Activated CD8-positive, alpha-beta T cell treated with anti-CD3 and anti-CD28 coated beads, Interleukin-2, amount 10 ng/mL, durations not matched to agents 7 days and 5 days (primary cell): ENCODE measurements around the gene UBE2G2. TPM values are rescaled to one million over a fixed set of nuclear protein-coding genes. Genes with fewer than 3 reads are reported as not detected.

Source experiments
- ATAC-seq: fragments of 150-1000 bp; cut with Tn5 transposase; one replicate; pipeline ENCODE4 v1.10.0; 2021; ENCODE audit warnings: moderate library complexity
- CTCF ChIA-PET: fragments of 350-600 bp; sonication (Branson Sonifier 250); formaldehyde crosslinking; loops from one replicate; lab custom pipeline; 2021; ENCODE audit warnings: antibody characterized with exemption; lab: Charles Lee
- POLR2A ChIA-PET: fragments of 350-600 bp; sonication (Branson Sonifier 250); formaldehyde crosslinking; loops from one replicate; lab custom pipeline; 2021; ENCODE audit warnings: antibody characterized with exemption; lab: Charles Lee
- DNase-seq: peaks from one replicate; pipeline ENCODE4 v3.0.0-alpha.2; 2020
- H3K27ac Mint-ChIP-seq: one replicate; pipeline ENCODE4 v1.8.0; 2021; ENCODE audit warnings: mild to moderate bottlenecking, mixed read lengths
- H3K27me3 Mint-ChIP-seq: one replicate; pipeline ENCODE4 v1.8.0; 2021; ENCODE audit warnings: low read depth, mixed read lengths
- H3K36me3 Mint-ChIP-seq: one replicate; pipeline ENCODE4 v1.8.0; 2021; ENCODE audit warnings: low read depth, mixed read lengths
- H3K4me1 Mint-ChIP-seq: one replicate; pipeline ENCODE4 v1.8.0; 2021; ENCODE audit warnings: low read depth, mixed read lengths
- H3K4me3 Mint-ChIP-seq: one replicate; pipeline ENCODE4 v1.8.0; 2021; ENCODE audit warnings: mild to moderate bottlenecking, mixed read lengths
- H3K9me3 Mint-ChIP-seq: one replicate; pipeline ENCODE4 v1.8.0; 2022; ENCODE audit warnings: mixed read lengths; ENCODE audit not compliant: insufficient read depth
- total RNA-seq, 2 experiments: library from RNA; stranded (reverse); gene quantifications; one replicate each; pipeline ENCODE4 v1.2.3, GENCODE V29; 2021

UBE2G2 gene
- total RNA-seq, 2 experiments from 2014 or later, result 85.5 to 86.0 TPM

DNA sequence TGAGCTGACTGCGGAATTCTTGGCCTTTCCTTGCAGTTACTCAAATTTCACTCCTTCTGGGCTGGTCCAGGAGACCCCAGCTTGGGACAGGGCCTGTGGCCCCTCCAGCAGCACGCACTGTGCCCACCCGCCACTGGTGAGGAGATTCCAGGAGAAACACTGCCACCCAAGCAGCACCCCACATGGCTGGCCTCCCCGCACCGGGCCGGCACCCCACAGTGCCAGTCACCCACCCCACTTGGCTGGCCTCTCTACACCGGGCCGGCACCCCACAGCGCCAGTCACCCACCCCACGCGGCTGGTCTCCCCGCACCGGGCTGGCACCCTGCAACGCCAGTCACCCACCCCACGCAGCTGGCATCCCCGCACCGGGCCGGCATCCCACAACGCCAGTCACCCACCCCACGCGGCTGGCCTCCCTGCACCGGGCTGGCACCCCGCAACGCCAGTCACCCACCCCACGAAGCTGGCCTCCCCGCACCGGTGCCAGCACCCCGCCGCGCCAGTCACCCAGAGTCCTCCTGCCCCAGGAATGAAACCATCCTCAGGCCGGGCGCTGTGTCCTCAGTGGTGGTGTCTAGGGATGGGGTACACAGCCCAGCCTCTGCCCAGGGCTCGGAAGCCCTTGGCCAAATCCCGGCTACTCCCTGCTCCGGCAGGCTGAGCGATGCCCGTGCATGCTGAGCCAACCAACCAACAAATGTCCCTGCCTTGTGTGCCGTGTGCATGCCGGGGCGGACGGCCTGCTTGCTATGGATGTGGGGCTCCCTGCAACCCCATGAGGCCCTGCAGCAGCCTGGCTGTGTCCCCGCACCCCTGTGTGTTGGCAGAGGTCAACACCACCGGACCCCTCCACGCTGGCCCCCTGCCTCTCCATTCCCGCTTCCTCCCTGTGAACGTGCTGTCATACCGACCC is 51.6 kb downstream of the UBE2G2 start:
- H3K27me3 Mint-ChIP-seq, result no peaks in the 10 kb centered on the region
- no peak for ATAC-seq
- ChIA-PET CTCF (no interaction called here), POLR2A (no interaction called here)
- no peaks in the 10 kb centered on the region for H3K36me3 Mint-ChIP-seq
- H3K27ac Mint-ChIP-seq, result no peak overlapping the region
- H3K4me1 Mint-ChIP-seq, result no peaks in the 10 kb centered on the region
- H3K4me3 Mint-ChIP-seq, result no peak overlapping the region
- no peaks in the 10 kb centered on the region for H3K9me3 Mint-ChIP-seq
- DNase-seq, result no peak

DNA sequence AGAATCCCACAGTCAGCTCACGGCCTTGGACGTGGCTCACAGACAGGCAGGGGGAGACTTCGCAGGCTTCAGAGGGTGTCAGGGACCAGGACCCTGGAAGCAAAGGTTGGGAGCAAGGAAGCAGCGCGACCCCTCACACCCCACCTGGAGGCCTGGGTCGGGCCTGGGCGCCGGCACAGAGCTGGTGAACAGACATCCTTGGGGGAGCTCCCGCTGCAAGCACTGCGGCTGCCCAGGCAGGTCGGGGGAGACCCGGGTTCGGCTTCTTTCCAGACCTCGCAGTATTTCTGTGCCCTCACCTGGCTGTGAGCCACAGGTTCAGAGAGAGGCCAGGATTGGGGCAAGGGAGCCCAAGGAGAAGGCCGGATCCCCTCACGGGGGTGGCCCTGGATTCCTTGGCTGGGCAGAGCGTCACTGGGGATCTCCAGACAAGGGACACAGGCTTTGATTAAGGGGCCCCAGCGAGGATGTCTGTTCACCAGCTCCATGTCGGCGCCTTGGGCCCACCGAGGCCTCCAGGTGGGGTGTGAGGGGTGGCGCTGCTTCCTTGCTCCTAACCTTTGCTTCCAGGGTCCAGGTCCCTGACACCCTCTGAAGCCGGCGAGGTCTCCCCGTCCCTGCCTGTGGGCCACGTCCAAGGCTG is 52.4 kb downstream of the UBE2G2 start:
- DNase-seq (no peak), ATAC-seq (no peak)
- Mint-ChIP-seq H3K27ac (no peak overlapping the region), H3K27me3 (no peaks in the 10 kb centered on the region), H3K36me3 (no peaks in the 10 kb centered on the region), H3K4me3 (no peak overlapping the region), H3K9me3 (no peaks in the 10 kb centered on the region), H3K4me1 (no peaks in the 10 kb centered on the region)
- CTCF ChIA-PET, result interaction anchor here (0.7 to 2.2 kb wide), 2 partner anchors 10 to 44 kb away, joined by 4 to 5 read pairs; no protein-coding TSS in a partner anchor
- POLR2A ChIA-PET, result no interaction called here

GRCh38 chr21:44748621-44749020 is 53.0 kb downstream of the UBE2G2 start:
- CTCF ChIA-PET, result interaction anchor here (0.7 to 2.2 kb wide), 2 partner anchors 9 to 45 kb away, joined by 4 to 5 read pairs; no protein-coding TSS in a partner anchor
- no peaks in the 10 kb centered on the region for H3K9me3 Mint-ChIP-seq
- DNase-seq, result no peak

GRCh38 chr21:44742418-44743153 is 59.0 kb downstream of the UBE2G2 start:
- no peak for DNase-seq
- H3K27me3 Mint-ChIP-seq, result no peaks in the 10 kb centered on the region
- CTCF ChIA-PET, result interaction anchor here (0.7 to 6.3 kb wide), 10 partner anchors 11 to 255 kb away, joined by 3 to 51 read pairs (median 3); partner anchors contain the start of gene KRTAP12-3
- H3K9me3 Mint-ChIP-seq, result peaks cover 4% of the 10 kb centered on the region
- no peak overlapping the region for H3K4me3 Mint-ChIP-seq
- no peak for ATAC-seq
- no peaks in the 10 kb centered on the region for H3K4me1 Mint-ChIP-seq
- no peak overlapping the region for H3K27ac Mint-ChIP-seq
- POLR2A ChIA-PET, result no interaction called here
- H3K36me3 Mint-ChIP-seq, result no peaks in the 10 kb centered on the region

More at GRCh38 chr21:44748621-44749020, 53.0 kb downstream of the UBE2G2 start:
- no peak for ATAC-seq
- no peaks in the 10 kb centered on the region for H3K27me3 Mint-ChIP-seq
- no peaks in the 10 kb centered on the region for H3K36me3 Mint-ChIP-seq
- H3K4me3 Mint-ChIP-seq, result no peak overlapping the region
- no peaks in the 10 kb centered on the region for H3K4me1 Mint-ChIP-seq
- H3K27ac Mint-ChIP-seq, result no peak overlapping the region
- POLR2A ChIA-PET, result no interaction called here

GRCh38 chr21:44741921-44742320 is 59.7 kb downstream of the UBE2G2 start:
- H3K36me3 Mint-ChIP-seq, result no peaks in the 10 kb centered on the region
- POLR2A ChIA-PET, result no interaction called here
- no peaks in the 10 kb centered on the region for H3K27me3 Mint-ChIP-seq
- H3K27ac Mint-ChIP-seq, result no peak overlapping the region
- H3K9me3 Mint-ChIP-seq, result peaks cover 4% of the 10 kb centered on the region
- no peaks in the 10 kb centered on the region for H3K4me1 Mint-ChIP-seq
- ATAC-seq (no peak), DNase-seq (no peak)
- CTCF ChIA-PET, result interaction anchor here (0.8 to 6.3 kb wide), 9 partner anchors 12 to 254 kb away, joined by 3 to 51 read pairs (median 3); partner anchors contain the start of gene KRTAP12-3
- no peak overlapping the region for H3K4me3 Mint-ChIP-seq

DNA sequence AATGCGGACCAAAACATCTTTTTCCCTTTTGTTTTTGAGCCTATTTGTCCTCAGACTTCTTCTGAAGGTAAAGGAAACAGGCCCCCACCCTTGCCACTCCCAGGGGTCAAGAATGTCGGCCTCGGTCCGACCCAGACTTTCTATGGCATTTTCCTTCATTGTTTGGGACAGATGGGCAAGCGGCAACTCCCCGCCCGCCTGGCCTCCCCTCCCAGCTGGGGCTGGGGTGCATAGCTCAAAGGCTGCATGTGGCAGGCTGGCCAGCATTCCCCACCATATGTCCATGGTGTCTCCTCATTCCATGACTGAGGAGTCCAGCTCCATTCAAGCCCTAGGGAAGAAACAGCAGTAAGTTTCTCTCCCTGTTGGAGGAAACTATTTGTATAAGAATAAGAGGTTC is 60.9 kb downstream of the UBE2G2 start:
- POLR2A ChIA-PET, result interaction anchor here (1.2 kb wide), 1 partner anchor 17 kb away, joined by 4 read pairs; no protein-coding TSS in a partner anchor
- no peak for DNase-seq
- CTCF ChIA-PET, result interaction anchor here (1.9 to 6.3 kb wide), 2 partner anchors 53 to 230 kb away, joined by 9 to 51 read pairs; no protein-coding TSS in a partner anchor
- no peaks in the 10 kb centered on the region for H3K36me3 Mint-ChIP-seq
- no peak overlapping the region for H3K4me3 Mint-ChIP-seq
- H3K27me3 Mint-ChIP-seq, result no peaks in the 10 kb centered on the region
- no peaks in the 10 kb centered on the region for H3K4me1 Mint-ChIP-seq
- ATAC-seq, result no peak
- no peak overlapping the region for H3K27ac Mint-ChIP-seq
- H3K9me3 Mint-ChIP-seq, result peaks cover 4% of the 10 kb centered on the region

DNA sequence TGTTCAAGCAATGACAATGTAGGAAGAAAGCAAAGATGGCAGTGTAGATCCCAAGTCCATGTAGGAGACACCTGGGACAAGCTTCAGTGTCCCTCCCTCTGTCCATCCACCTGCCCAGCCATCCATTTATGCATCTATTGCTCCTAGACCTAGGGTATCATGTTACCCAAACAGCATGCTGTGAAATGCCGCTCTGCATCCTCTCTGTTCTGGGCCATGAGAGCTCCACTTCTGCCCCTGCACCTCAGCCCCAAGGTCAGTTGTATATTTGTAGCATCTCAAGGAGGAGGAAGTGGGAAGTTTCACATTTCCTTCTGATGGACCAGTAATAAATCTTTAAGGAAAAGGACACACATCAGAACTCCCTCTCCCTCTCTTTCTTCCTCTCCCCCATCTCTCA is 62.3 kb downstream of the UBE2G2 start:
- no peak overlapping the region for H3K27ac Mint-ChIP-seq
- no peaks in the 10 kb centered on the region for H3K4me1 Mint-ChIP-seq
- CTCF ChIA-PET, result interaction anchor here (0.9 to 6.3 kb wide), 3 partner anchors 10 to 229 kb away, joined by 4 to 51 read pairs (median 9); no protein-coding TSS in a partner anchor
- no peak for DNase-seq
- H3K27me3 Mint-ChIP-seq, result no peaks in the 10 kb centered on the region
- ATAC-seq, result no peak
- POLR2A ChIA-PET, result interaction anchor here (1.2 kb wide), 1 partner anchor 16 kb away, joined by 4 read pairs; no protein-coding TSS in a partner anchor
- H3K36me3 Mint-ChIP-seq, result no peaks in the 10 kb centered on the region
- H3K4me3 Mint-ChIP-seq, result no peak overlapping the region
- H3K9me3 Mint-ChIP-seq, result peaks cover 4% of the 10 kb centered on the region

DNA sequence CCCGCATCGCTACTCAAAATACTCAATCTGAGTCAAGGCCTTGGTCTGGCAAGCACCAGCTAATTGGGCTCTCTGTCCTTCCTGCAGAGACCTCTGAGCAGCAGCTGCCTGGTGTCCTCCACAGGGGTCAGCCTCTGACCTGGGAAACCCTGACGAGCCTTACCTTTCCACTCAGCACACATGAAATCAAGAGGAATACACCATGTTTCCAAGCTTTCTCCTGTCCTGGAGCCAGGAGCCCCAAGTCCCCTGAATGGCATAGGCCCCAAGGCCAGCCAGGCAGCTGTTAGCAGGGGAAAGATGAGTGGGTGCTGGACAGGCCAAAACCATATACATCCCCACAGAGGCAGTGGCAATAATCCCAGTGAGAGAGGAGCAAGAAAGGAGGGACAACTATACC is 63.0 kb downstream of the UBE2G2 start:
- POLR2A ChIA-PET, result no interaction called here
- H3K9me3 Mint-ChIP-seq, result peaks cover 4% of the 10 kb centered on the region
- H3K4me3 Mint-ChIP-seq, result no peak overlapping the region
- DNase-seq (no peak), ATAC-seq (no peak)
- CTCF ChIA-PET, result interaction anchor here (6.3 kb wide), 1 partner anchor 228 kb away, joined by 51 read pairs; no protein-coding TSS in a partner anchor
- H3K36me3 Mint-ChIP-seq, result no peaks in the 10 kb centered on the region
- no peak overlapping the region for H3K27ac Mint-ChIP-seq
- H3K27me3 Mint-ChIP-seq, result no peaks in the 10 kb centered on the region
- no peaks in the 10 kb centered on the region for H3K4me1 Mint-ChIP-seq

- Mint-ChIP-seq H3K9me3 (no peaks in the 10 kb centered on the region), H3K27ac (no peak overlapping the region), H3K27me3 (no peaks in the 10 kb centered on the region), H3K4me3 (no peak overlapping the region), H3K4me1 (no peaks in the 10 kb centered on the region), H3K36me3 (no peaks in the 10 kb centered on the region)
- CTCF ChIA-PET, result no interaction called here
- ATAC-seq (no peak), DNase-seq (no peak)
- POLR2A ChIA-PET, result no interaction called here
Observed at GRCh38 chr21:44737706-44738354, 63.8 kb downstream of the UBE2G2 start.

DNA sequence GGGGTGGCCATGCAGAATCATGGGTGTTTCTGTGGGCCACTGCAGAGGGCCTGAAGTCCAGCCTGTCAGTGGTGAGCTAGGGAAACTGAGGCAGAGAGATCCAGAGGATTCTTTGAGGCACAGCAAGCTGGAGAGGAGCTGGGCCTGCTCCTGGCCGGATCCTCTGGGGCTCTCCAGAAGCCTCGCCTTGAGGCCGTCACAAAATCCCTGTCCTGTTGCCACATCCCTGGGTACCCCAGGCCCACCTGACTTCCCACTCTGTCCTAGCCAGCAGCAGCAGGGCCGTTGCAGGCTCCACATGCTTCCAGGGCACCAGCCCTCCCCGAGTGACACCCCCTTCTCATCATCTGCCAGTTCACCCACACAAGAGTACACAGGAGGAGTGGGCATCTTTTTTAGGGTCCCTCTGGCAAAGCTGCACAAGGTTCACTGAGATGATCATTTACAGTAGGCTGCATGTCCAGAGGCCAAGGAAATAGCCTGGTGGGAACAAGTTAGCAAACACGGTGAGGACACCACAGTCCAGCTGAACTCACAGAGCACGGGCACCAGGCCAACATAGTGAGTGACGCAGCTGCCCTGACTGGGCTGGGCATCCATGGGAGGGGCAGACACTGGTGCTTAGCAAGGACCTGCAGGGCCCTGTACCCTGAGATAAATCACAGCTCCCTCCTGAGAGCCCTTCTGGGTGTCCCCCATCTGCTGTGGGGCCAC is 65.2 kb downstream of the UBE2G2 start:
- POLR2A ChIA-PET, result no interaction called here
- CTCF ChIA-PET, result interaction anchor here (0.9 kb wide), 1 partner anchor 57 kb away, joined by 3 read pairs; no protein-coding TSS in a partner anchor
- Mint-ChIP-seq H3K36me3 (no peaks in the 10 kb centered on the region), H3K27me3 (no peaks in the 10 kb centered on the region), H3K9me3 (no peaks in the 10 kb centered on the region), H3K4me3 (no peak overlapping the region), H3K27ac (no peak overlapping the region), H3K4me1 (no peaks in the 10 kb centered on the region)
- ATAC-seq (no peak), DNase-seq (no peak)
